ENCODE results near the gene SAMM50. TPM values are rescaled to one million over a fixed set of nuclear protein-coding genes. Genes with fewer than 3 reads are reported as not detected.

The SAMM50 gene
- total RNA-seq, 8 experiments from 2014 or later, result 38.8 to 64.8 (median 55.7) TPM

DNA sequence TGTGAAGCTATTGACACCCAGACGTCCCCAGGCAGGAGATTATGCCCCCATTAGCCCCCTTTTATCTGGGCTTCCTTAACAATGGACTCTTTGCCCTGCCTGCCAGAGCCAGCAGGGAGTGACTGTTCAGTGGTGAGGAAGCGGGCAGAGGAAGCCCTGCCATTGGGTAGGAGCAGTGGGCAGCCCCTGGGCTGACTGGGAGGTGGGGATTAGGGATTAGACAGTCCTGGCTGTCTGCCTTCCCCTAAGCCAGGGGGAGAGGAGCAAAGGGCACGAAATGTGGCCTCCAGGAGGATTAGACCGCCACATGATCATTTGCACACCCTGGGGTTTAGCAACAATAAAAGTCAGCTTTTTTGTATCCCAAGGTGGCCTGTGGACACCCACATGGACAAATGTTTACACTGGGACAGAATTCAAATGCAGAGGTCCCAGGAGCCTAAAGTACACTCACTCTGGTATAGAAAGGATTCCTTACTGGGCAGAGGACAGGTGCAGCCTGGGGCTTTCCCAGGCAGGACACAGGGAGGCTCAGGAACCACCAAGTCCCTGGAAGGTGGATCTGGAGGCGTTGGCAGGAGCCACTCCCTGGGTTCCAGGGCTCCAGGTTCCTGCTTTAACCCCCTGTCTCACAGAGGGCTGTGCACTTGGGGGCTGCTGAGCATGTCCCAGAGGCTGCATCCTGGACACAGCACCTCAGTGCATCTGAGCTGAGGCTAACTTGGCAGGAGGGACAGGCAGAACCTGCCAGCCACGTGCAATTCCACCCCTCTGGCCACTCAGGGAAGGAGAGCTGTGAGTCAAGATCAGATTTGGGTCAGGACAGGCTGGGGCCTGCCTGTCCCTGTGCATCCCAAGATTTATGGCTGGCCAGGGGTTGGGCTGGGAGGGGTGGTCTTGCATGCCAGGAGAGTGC is 29.6 kb upstream of the SAMM50 start:
- peak in 1 of 8 experiments; percentile 29 for ATAC-seq (replicated peaks in 6 of 8)
- Histone ChIP-seq H3K4me1 (replicated peaks in 1 of 2) (peaks cover 7 to 11% of the 10 kb centered on the region in 2 donors), H3K4me3 (no peak overlapping the region), H3K27ac (no peak overlapping the region)
- in situ Hi-C loops (cut with MboI; ENCODE audit: low pct_unique_long_range_greater_than_20kb in 2 of 9, low sequenced_read_pairs in 9 of 9, unreplicated experiment in 9 of 9), result no loop called here
- 0 to 100% (median 55%) methylated on average over 1 to 3 of the region's 6 CpGs; no CpG with 5 or more reads in 4 of the 10 experiments for WGBS, 10 experiments

DNA sequence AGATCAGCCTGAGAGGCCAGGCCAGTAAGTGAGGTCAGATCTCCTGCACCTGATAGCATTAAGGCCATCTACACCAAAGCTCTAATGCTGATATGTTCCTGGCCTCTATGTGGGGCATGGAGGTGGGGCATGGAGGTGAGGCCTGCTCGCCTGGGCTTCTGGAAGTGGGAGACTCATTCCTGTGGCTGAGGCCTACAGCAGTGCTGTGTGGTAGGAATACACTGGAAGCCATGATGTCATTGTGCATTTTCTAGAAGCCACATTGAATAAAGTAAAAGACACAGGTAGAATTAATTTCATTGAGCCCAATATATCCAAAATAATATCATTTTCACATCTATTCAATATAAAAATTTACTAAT is 28.9 kb upstream of the SAMM50 start:
- H3K4me3 ChIP-seq, result no peak overlapping the region
- ATAC-seq (replicated peaks in 6 of 8), result no peak
- H3K4me1 ChIP-seq (replicated peaks in 1 of 2), result peaks cover 3 to 10% of the 10 kb centered on the region in 2 donors
- in situ Hi-C loops (cut with MboI; ENCODE audit: low pct_unique_long_range_greater_than_20kb in 2 of 9, low sequenced_read_pairs in 9 of 9, unreplicated experiment in 9 of 9), result no loop called here
- WGBS, 10 experiments, result 100% methylated on average over 1 of the region's 1 CpG; no CpG with 5 or more reads in 9 of the 10 experiments
- no peak overlapping the region for H3K27ac ChIP-seq

DNA sequence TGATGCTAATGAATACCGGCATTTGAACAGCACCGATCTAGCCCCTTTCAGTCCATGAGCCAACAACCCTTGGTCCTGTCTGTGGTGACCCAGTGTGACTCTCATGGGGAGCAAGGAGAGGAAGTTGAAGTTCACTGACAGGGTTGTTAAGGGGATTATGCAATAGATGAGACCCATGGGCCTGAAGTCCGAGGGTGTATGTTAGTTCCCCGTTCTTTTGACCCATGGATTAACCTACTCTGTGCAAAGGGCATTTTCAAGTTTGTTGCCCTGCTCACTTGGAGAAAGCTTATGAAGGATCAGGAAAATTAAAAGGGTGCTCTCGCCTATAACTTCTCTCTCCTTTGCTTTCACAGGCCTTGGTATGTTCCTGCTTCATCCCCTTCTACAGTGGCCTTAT is 26.8 kb upstream of the SAMM50 start:
- Histone ChIP-seq H3K27ac (no peak overlapping the region), H3K4me3 (no peak overlapping the region), H3K4me1 (replicated peaks in 1 of 2) (peaks cover 0 to 4% of the 10 kb centered on the region in 2 donors)
- 29 to 87% methylated on average over 1 to 3 of the region's 5 CpGs; no CpG with 5 or more reads in 8 of the 10 experiments for WGBS, 10 experiments
- in situ Hi-C loops (cut with MboI; ENCODE audit: low pct_unique_long_range_greater_than_20kb in 2 of 9, low sequenced_read_pairs in 9 of 9, unreplicated experiment in 9 of 9), result no loop called here
- no peak for ATAC-seq (replicated peaks in 6 of 8)

DNA sequence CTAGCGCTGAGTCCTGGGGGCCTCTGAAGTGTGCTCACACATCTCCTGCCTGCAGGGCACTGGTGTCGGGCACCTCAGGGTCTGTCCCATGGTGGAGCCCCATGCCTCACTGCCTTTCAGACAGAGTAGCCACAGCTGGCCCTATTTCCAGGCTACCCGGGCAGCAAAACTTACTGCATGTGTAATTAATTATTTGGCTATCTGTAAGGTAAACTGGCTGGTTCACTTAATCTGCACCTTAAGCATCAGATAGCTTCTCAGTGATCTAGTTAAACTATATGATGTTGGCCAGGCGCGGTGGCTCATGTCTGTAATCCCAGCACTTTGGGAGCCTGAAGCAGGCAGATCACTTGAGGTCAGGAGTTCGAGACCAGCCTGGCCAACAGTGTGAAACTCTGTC is 26.3 kb upstream of the SAMM50 start:
- no peak for ATAC-seq (replicated peaks in 6 of 8)
- 80 to 100% (median 92%) methylated on average over 1 to 3 of the region's 6 CpGs; no CpG with 5 or more reads in 5 of the 10 experiments for WGBS, 10 experiments
- Histone ChIP-seq H3K27ac (no peak overlapping the region), H3K4me3 (no peak overlapping the region), H3K4me1 (replicated peaks in 1 of 2) (peaks cover 0 to 4% of the 10 kb centered on the region in 2 donors)
- in situ Hi-C loops (cut with MboI; ENCODE audit: low pct_unique_long_range_greater_than_20kb in 2 of 9, low sequenced_read_pairs in 9 of 9, unreplicated experiment in 9 of 9), result no loop called here

DNA sequence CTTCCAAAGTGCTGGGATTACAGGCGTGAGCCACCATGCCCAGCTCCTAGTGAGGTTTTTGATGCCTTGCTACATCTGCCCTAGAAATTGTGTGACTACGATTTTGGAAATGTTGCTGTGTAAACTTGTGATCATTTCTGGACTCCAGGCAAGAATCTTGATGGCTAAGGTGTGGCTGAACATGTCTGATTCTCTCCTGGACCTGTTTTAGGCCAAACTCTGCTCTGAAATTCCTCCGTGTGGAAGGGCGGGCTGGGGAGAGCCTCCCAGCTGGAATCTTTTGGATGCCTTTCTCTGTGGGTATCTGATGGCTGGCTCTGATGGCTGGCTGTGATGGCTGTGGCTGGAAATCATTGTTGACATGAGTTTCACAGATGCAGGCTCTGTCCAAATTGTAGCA is 23.5 kb upstream of the SAMM50 start:
- H3K4me3 ChIP-seq, result no peak overlapping the region
- H3K27ac ChIP-seq, result no peak overlapping the region
- in situ Hi-C loops (cut with MboI; ENCODE audit: low pct_unique_long_range_greater_than_20kb in 2 of 9, low sequenced_read_pairs in 9 of 9, unreplicated experiment in 9 of 9), result no loop called here
- no peaks in the 10 kb centered on the region for H3K4me1 ChIP-seq (replicated peaks in 1 of 2)
- WGBS, 10 experiments, result 0 to 77% (median 64%) methylated on average over 1 to 4 of the region's 4 CpGs; no CpG with 5 or more reads in 4 of the 10 experiments
- no peak for ATAC-seq (replicated peaks in 6 of 8)

DNA sequence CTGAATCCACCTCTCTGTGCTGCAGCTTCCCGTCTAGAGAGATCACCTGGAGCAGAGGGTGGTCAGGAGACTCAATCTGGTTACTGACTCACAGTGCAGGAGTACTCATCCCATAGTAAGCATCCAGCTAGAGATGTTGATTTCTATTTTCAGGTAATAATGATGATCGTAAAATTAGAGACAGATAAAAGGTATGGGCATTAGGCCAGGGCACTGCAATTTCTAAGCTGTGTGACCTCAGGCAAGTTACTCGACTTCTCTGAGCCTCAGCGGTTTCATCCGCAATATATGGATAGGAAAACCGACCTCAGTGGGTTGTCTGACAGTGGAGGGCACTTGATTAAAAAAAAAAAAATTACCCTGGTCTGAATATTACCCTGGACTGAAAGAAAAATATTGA is 13.8 kb upstream of the SAMM50 start:
- H3K4me1 ChIP-seq (replicated peaks in 1 of 2), result peaks cover 0 to 1% of the 10 kb centered on the region in 2 donors
- 20 to 100% (median 92%) methylated on average over 1 to 6 of the region's 6 CpGs; no CpG with 5 or more reads in 3 of the 10 experiments for WGBS, 10 experiments
- no peak overlapping the region for H3K4me3 ChIP-seq
- no peak overlapping the region for H3K27ac ChIP-seq
- ATAC-seq (replicated peaks in 6 of 8), result no peak
- in situ Hi-C loops (cut with MboI; ENCODE audit: low pct_unique_long_range_greater_than_20kb in 2 of 9, low sequenced_read_pairs in 9 of 9, unreplicated experiment in 9 of 9), result no loop called here

DNA sequence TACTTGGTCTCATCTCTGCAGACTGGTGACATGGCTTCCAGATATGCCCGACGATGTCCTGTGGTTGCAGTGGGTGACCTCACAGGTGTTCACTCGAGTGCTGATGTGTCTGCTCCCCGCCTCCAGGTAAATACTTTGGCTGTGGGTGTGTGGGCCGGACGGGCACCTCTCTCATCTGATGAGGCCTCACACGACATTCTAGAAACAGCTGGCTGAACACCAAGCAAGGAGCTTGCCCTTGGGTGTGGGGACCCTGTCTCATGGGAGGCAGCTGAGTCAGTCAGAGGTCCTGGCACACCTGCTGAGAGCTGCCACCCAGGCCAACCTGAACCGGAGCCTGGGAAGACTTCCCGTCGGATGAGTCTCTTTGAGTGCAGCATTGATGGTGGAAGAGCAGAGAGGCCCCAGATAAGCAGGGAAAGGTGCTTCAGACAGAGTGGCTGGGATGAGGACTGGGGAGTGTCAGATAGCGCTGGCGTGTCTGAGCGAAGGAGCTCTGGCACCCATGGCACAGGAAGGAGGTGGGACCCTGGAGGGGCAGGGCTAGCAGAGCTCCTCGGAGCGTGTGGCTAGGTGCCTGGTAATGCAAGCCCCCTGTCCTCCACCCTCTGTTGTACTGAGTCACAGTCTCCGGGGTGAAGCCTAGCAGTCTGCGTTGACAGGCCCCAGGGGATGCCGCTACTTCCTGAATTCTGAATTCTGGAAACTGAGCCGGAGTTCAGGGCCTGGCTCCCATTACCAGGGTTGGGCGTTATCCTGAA is 10.4 kb upstream of the SAMM50 start:
- peaks cover 11 to 20% of the 10 kb centered on the region in 2 donors for H3K4me1 ChIP-seq (replicated peaks in 1 of 2)
- no peak overlapping the region for H3K27ac ChIP-seq
- ATAC-seq (replicated peaks in 6 of 8), result no peak
- no peak overlapping the region for H3K4me3 ChIP-seq
- 81 to 100% (median 90%) methylated on average over 2 to 10 of the region's 20 CpGs; no CpG with 5 or more reads in 3 of the 10 experiments for WGBS, 10 experiments
- in situ Hi-C loops (cut with MboI; ENCODE audit: low pct_unique_long_range_greater_than_20kb in 2 of 9, low sequenced_read_pairs in 9 of 9, unreplicated experiment in 9 of 9), result no loop called here

DNA sequence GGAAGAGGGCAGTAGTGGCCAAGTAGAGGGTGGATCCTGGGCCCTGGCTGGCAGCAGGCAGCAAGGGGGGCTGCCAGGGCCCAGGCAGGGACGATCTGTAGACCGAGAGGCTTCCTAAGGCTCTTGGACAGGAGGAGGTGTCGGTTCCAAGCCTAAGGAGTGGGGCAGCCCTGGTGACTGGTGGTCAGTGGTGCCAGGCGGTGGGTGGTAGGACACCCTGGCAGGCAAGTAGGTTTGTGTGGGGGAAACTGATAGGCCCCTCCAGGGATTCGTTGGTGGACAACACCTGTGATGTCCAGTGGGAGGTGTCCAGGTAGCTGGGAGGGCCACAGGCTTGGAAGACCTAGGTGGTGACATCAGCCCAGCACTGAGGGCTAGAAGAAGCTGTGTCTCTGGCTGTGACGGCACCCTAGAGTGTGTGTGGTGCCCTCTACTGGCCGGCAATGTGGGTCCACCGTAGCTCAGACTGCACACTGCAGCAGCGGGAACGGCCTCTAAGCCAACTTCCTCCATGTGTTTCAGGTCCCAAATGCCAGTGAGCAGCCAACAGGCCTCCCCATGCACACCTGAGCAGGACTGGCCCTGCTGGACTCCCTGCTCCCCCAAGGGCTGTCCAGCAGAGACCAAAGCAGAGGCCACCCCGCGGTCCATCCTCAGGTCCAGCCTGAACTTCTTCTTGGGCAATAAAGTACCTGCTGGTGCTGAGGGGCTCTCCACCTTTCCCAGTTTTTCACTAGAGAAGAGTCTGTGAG is 9.4 kb upstream of the SAMM50 start:
- in situ Hi-C loops (cut with MboI; ENCODE audit: low pct_unique_long_range_greater_than_20kb in 2 of 9, low sequenced_read_pairs in 9 of 9, unreplicated experiment in 9 of 9), result no loop called here
- no peak overlapping the region for H3K27ac ChIP-seq

DNA sequence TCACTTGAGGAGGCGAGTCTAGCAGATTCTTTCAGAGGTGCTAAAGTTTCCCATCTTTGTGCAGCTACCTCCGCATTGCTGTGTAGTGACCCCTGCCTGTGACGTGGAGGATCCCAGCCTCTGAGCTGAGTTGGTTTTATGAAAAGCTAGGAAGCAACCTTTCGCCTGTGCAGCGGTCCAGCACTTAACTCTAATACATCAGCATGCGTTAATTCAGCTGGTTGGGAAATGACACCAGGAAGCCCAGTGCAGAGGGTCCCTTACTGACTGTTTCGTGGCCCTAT is 8.9 kb upstream of the SAMM50 start:
- peak; percentile 27 to 79 (median 68) for ATAC-seq (replicated peaks in 6 of 8)
- in situ Hi-C loops (cut with MboI; ENCODE audit: low pct_unique_long_range_greater_than_20kb in 2 of 9, low sequenced_read_pairs in 9 of 9, unreplicated experiment in 9 of 9), result no loop called here
- Histone ChIP-seq H3K4me3 (no peak overlapping the region), H3K4me1 (replicated peaks in 1 of 2) (peaks cover 11 to 20% of the 10 kb centered on the region in 2 donors), H3K27ac (no peak overlapping the region)
- 80 to 100% (median 100%) methylated on average over 1 to 5 of the region's 7 CpGs; no CpG with 5 or more reads in 6 of the 10 experiments for WGBS, 10 experiments

More for the DNA sequence above, 9.4 kb upstream of the SAMM50 start:
- WGBS, 10 experiments, result 10 to 100% (median 77%) methylated on average over 1 to 4 of the region's 12 CpGs; no CpG with 5 or more reads in 4 of the 10 experiments
- ATAC-seq (replicated peaks in 6 of 8), result peak; percentile 74 to 97 (median 92)
- Histone ChIP-seq H3K4me3 (no peak overlapping the region), H3K4me1 (replicated peaks in 1 of 2) (peaks cover 11 to 20% of the 10 kb centered on the region in 2 donors)

DNA sequence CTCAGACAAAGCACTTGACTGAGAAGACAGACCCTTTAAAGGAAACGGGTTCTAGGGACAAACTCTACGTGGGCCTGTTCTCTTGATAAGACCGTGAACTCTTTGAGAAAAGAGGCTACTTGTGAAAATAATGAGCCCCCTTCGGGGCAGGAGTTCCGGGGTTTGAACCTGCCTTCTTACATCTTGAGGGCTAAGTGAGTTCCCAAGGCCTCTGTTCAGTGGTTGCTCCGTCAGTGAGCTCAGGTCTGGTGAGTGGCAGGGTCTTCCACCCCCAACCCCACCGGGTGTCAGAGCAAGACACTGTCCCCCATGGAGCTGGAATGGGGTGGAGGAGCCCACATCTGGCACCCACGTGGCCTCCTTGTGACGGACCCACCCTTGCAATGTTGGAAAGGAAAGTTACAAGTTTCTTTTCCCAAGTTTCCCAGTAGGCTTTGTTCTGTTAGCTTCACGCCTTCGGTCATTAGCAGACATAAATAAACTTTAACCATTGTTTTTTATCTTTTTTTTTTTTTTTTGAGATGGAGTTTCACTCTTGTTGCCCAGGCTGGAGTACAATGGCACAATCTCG is 6.3 kb upstream of the SAMM50 start:
- H3K27ac ChIP-seq, result no peak overlapping the region
- in situ Hi-C loops (cut with MboI; ENCODE audit: low pct_unique_long_range_greater_than_20kb in 2 of 9, low sequenced_read_pairs in 9 of 9, unreplicated experiment in 9 of 9), result no loop called here
- H3K4me3 ChIP-seq, result no peak overlapping the region
- H3K4me1 ChIP-seq (replicated peaks in 1 of 2), result peaks cover 15 to 29% of the 10 kb centered on the region in 2 donors
- 28 to 97% (median 83%) methylated on average over 2 to 7 of the region's 12 CpGs; no CpG with 5 or more reads in 1 of the 10 experiments for WGBS, 10 experiments
- ATAC-seq (replicated peaks in 6 of 8), result peak in 3 of 8 experiments; percentile 33 to 55 (median 47)

DNA sequence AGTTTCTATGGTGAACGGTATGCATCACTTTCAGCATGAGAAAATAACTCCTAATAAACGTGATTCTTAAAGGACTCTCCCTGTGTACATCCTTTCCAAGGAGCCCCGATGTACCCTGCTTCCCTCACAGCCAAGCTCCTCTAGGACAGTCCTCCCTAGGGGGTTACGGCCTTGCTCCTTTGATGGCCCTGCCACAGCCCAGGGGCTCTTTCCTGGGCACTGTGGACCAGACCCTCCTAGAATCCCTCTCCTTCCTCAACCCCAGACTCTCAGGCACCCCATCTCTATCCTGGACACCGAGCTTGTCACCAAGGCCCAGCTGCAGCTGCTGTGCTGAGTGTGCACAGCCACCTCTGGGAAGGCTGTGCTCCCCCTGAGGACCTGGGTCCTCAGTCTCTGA is 3.9 kb upstream of the SAMM50 start:
- no peak for ATAC-seq (replicated peaks in 6 of 8)
- Histone ChIP-seq H3K4me3 (no peak overlapping the region), H3K4me1 (replicated peaks in 1 of 2) (peaks cover 24 to 37% of the 10 kb centered on the region in 2 donors), H3K27ac (no peak overlapping the region)
- WGBS, 10 experiments, result 8 to 93% (median 80%) methylated on average over 1 to 4 of the region's 5 CpGs; no CpG with 5 or more reads in 3 of the 10 experiments
- in situ Hi-C loops (cut with MboI; ENCODE audit: low pct_unique_long_range_greater_than_20kb in 2 of 9, low sequenced_read_pairs in 9 of 9, unreplicated experiment in 9 of 9), result no loop called here

DNA sequence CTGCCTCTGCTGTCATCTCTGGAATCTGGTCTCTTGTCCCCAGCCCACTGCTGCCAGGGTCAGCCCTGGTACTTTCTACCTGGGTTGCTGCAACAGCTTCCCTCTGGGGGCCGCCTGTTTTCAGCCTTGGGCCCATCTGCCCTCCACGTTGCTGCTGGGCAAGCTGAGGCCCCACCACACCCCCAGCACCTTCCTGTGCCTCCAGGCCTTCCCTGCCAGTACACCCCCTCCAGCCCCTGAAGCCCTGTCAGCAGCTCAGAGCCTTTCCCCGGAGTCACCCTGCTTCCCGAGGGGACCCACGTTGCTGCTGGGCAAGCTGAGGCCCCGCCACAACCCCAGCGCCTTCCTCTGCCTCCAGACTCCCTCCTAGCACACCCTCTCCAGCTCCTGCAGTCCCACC is 3.3 kb upstream of the SAMM50 start:
- no peak for ATAC-seq (replicated peaks in 6 of 8)
- H3K27ac ChIP-seq, result no peak overlapping the region
- in situ Hi-C loops (cut with MboI; ENCODE audit: low pct_unique_long_range_greater_than_20kb in 2 of 9, low sequenced_read_pairs in 9 of 9, unreplicated experiment in 9 of 9), result no loop called here
- H3K4me3 ChIP-seq, result no peak overlapping the region
- WGBS, 10 experiments, result 0 to 33% methylated on average over 1 of the region's 7 CpGs; no CpG with 5 or more reads in 8 of the 10 experiments
- peaks cover 29 to 37% of the 10 kb centered on the region in 2 donors for H3K4me1 ChIP-seq (replicated peaks in 1 of 2)
